IMR-90 (cell line): ENCODE results near the gene NOP14.

Source experiments
- CTCF ChIP-seq: conservative IDR thresholded peaks from 2 replicates; pipeline ENCODE4 v1.5.1; 2012; ENCODE audit warnings: mild to moderate bottlenecking, low read depth, low read length, improper control_type of control experiment
- MXI1 ChIP-seq: IDR thresholded peaks from 2 replicates; pipeline ENCODE4 v1.6.1; 2012; ENCODE audit warnings: low read depth, mild to moderate bottlenecking, low read length, moderate library complexity, borderline replicate concordance

GRCh38 chr4:2893772-2894171 is 69.4 kb downstream of the NOP14 start:
- no peak for TF ChIP-seq MXI1
- TF ChIP-seq CTCF, result no peak
